HFF-Myc (cell line): Measurements from ENCODE around the gene NT5C3A.
"Not testable (repeated sequence)": the region's sequence is repeated elsewhere in the genome, so short reads cannot be mapped to it uniquely, and the experiment has no call there.

ENCODE experiments used
- DNase-seq: peaks from one replicate; pipeline ENCODE4 v3.0.0-alpha.2; 2011; ENCODE audit warnings: low read depth; ENCODE audit errors: extremely low read depth
- H3K4me3 ChIP-seq: replicated peaks from 2 replicates; pipeline ENCODE4 v1.5.1; 2011; ENCODE audit warnings: low read depth, mild to moderate bottlenecking, control low read depth, low read length
- TF ChIP-seq, protein P1 (sequence below): IDR thresholded peaks from 2 replicates; pipeline ENCODE4 v1.5.1; 2012; ENCODE audit warnings: mild to moderate bottlenecking, low read depth, low read length, control low read depth; ENCODE audit errors: missing control alignments

The NT5C3A gene

DNA sequence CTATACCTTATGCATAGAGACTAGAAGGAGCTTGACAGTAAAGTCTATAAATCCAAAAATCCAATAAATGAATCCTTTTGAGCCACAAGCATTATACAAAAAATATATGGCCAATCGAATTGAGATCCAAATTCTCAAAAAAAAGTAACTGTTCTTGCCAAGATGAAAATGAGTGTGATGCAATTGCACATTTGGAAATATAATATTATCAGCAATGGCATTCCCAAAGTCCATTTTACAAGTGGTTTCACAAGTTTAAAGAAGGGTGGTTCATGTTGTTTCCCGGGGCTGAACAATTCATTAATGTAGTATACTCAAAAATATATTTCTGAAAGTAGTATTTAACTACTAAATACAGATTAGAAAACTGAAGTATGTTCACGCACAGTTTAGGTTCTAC lies 39.3 kb upstream of the NT5C3A start:
- no peak for DNase-seq
- no peak overlapping the region for H3K4me3 ChIP-seq
- TF ChIP-seq, protein P1, sequence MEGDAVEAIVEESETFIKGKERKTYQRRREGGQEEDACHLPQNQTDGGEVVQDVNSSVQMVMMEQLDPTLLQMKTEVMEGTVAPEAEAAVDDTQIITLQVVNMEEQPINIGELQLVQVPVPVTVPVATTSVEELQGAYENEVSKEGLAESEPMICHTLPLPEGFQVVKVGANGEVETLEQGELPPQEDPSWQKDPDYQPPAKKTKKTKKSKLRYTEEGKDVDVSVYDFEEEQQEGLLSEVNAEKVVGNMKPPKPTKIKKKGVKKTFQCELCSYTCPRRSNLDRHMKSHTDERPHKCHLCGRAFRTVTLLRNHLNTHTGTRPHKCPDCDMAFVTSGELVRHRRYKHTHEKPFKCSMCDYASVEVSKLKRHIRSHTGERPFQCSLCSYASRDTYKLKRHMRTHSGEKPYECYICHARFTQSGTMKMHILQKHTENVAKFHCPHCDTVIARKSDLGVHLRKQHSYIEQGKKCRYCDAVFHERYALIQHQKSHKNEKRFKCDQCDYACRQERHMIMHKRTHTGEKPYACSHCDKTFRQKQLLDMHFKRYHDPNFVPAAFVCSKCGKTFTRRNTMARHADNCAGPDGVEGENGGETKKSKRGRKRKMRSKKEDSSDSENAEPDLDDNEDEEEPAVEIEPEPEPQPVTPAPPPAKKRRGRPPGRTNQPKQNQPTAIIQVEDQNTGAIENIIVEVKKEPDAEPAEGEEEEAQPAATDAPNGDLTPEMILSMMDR: no peak

DNA sequence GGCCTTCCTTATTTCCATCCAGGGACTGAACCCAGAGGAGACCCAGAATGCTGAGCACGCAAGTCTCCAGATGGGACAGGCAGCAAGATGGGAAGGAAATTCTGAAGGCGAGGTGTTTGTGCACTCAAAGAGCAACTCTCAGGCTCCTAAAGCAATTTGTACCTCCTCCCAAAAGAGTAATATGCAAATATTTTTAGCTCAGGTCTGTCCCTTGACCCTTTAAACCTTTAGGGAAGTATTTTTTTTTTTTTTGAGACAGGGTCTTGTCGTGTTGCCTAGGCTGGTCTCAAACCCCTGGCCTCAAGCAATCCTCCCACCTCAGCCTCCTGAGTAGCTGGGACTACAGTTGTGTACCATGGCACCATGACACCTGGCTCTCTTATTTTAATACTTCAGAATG lies 38.2 kb upstream of the NT5C3A start:
- no peak overlapping the region for H3K4me3 ChIP-seq
- no peak for DNase-seq
- TF ChIP-seq, protein P1: no peak

DNA sequence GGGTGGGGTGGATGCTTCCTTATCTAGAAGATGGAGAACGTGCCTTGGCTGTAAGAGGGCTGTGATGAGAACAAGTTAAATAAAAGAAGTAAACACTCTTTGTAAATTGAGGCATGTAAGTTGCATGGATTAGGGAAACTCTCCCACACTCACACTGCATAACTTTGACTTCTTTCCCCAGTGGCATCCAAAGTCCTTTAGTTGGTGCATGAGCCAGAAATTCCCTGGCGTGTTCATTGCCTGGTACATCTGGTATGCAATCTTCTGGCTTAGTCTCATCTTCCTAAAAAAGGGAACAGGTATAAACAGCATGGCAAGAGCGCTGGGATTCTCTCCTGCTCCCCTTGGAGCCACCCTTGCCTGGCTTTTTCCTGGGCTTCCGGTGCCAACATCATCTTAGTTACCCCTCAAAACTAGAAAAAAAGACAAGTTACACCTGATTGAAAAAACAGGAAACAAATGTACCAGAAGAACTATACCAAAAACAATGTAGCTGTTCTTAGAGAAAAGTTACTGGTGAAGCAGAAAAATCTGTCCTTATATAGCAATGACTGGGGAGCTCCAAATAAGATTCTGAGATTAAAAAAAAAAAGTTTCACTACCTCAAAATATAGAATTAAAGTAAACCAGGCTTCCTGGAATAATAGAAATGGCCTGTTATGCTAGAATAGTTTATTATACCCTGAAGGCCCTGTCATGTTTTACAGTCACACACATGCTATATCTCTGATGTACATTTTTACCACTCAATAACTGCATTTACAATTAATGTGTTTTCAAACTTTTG lies 36.8 kb upstream of the NT5C3A start:
- no peak for DNase-seq
- TF ChIP-seq, protein P1: no peak

DNA sequence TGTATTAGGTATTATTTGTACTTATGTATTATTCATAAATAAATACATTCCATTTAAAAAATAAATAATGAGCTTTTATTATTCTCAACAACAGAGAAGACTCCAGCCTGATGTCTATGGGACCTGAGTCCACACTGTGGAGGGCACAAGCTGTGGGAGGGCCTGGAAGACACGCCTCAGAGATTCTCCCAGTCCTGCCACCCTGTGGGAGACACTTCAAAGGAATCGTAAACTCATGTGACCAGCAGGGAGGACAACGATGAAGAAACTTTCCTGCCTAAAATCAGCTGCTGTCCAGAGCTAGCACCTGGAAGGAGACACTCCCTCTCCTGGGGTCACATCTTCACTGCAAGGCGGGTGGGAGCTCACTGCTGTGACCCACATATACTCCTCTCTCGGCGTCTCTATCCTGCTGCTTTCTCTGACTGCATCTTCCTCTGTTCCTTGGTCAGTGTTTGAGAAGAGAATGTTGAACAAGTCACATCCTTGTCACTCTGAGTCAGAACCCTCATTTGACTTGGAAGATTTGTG lies 32.2 kb upstream of the NT5C3A start:
- DNase-seq, H3K4me3 ChIP-seq: not testable (repeated sequence)

More for the DNA sequence above, 36.8 kb upstream of the NT5C3A start:
- H3K4me3 ChIP-seq: no peak overlapping the region

DNA sequence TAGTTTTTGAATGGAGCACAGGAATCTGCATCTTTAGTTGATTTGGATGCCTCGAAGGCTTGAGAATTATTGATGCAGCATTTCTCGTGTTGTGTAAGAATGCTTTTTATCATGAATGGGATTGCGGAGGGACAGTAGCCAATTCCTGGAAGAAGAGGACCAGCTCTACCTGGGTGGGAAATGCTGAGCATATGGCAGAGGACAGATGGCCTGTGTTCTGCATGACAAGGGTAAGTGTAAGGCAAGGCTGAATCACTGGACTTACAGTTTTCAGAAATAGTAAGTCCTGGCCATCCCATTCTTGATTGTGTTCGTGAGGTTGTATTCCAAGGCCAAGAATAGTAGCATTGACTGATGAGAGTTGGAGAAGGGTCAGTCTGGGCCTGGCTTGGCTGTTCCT lies 30.7 kb upstream of the NT5C3A start:
- TF ChIP-seq, protein P1: no peak
- DNase-seq: no peak
- H3K4me3 ChIP-seq: no peak overlapping the region

DNA sequence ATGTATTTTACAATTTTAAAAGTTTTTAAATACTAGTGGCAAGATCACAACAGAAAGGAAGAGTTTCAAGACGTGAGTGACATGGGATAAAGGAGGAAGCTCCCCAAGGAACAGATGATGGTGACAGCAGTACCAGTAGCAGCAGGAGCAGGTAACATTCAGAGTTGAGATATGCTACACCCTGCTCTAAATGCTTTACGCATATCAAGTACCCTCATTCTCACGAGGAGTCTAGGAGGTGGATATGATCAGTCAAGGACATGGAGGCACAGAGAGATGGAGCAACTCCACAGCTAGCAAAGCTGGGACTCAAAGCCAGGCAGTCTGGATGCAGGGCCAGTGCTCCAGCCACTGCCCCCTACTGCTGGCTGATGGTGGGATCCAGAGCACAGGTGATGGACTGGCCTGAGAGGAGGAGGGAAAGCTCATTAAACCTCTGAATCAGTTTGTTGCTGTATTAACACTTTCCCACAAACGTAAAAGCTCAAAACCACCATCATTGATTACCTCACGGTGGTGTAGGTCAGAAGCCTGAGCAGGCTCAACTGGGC lies 29.1 kb upstream of the NT5C3A start:
- TF ChIP-seq, protein P1: peak; percentile 14
- no peak for DNase-seq
- H3K4me3 ChIP-seq: no peak overlapping the region

DNA sequence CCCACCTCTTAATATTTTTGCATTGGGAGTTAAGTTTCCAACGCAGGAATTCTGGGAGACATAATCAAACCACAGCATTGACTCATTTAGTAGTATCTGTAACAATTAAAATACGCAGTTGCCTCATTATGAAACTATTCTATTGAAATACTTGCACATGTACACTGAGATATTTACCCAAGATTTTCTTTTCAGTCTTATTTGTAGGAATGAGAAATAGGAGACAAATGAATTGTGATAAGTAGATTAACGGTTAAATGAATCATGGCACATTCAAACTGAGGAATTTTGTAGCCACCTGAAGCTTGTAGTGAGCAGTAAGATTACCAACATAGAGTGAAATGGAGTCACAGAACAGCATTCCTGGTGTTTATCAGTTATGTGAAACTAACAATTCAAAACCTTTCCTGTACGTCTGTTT lies 28.5 kb upstream of the NT5C3A start:
- TF ChIP-seq, protein P1: no peak
- DNase-seq: no peak

More for the DNA sequence above, 28.5 kb upstream of the NT5C3A start:
- H3K4me3 ChIP-seq: no peak overlapping the region
